MM.1S (cell line): ENCODE measurements around the gene PCED1B.

Source experiments
- CTCF ChIP-seq: fragments of 300-600 bp; sonication (generic); IDR thresholded peaks from 2 replicates; pipeline ENCODE4 v1.5.1; 2016; ENCODE audit warnings: antibody characterized with exemption, low read length, mixed read lengths
- EZH2 ChIP-seq: fragments of 300-600 bp; sonication (generic); optimal IDR thresholded peaks from 2 replicates; pipeline ENCODE3; 2017; ENCODE audit warnings: low read depth, mild to moderate bottlenecking, antibody characterized with exemption, low read length, mixed read lengths
- EZH2phosphoT487 ChIP-seq: fragments of 300-600 bp; sonication (generic); IDR thresholded peaks from 2 replicates; pipeline ENCODE4 v1.6.1; 2018; ENCODE audit warnings: antibody characterized with exemption, low read length

GRCh38 chr12:47193066-47193465 is 113.6 kb downstream of the PCED1B start:
- TF ChIP-seq CTCF = no peak
- no peak for TF ChIP-seq EZH2
- no peak for TF ChIP-seq EZH2phosphoT487
